DMS53 treated with DMSO at 0.1 percent for 48 hours (cell line): ENCODE measurements around the gene AGBL1.

Source experiments
- DNase-seq: peaks from one replicate; lab custom pipeline; 2025; ENCODE audit not compliant: unreplicated experiment; lab: John Stamatoyannopoulos, UW

AGBL1 gene

GRCh38 chr15:86162641-86163040, 83.0 kb downstream of the AGBL1 start:
- no peak for DNase-seq

GRCh38 chr15:86163816-86164215, 84.1 kb downstream of the AGBL1 start:
- no peak for DNase-seq

DNA sequence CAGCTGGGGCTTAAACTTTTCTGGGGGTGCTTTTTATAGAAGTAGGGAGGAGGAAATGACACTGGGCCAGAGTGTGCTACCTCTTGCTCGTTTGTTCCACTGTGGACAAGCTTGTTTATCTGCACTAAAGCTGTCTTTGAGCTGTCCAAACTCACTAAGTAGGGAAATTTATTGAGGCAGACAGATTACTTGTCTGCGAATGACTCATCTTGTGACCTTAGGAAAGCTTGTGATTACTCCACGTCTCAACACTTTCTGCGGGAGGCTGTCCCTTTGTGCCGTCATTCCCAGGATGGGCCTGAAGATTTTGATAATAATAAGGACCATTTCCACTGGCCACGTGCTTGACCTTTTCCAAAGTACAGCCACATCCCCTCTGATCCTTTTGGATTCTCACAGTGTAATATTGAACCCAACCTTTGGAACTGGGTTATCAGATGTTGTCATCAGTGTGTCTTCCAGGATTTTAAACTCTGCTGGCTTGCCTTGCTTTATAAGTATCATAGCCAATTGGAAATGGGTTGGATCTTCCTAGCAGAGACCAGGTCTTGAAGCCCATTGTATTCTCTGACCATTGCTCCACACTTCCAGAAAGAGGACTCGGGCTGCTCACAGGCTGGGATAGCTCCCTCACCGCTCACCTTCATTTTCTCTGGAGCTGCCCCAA, 84.7 kb downstream of the AGBL1 start:
- DNase-seq, result no peak

DNA sequence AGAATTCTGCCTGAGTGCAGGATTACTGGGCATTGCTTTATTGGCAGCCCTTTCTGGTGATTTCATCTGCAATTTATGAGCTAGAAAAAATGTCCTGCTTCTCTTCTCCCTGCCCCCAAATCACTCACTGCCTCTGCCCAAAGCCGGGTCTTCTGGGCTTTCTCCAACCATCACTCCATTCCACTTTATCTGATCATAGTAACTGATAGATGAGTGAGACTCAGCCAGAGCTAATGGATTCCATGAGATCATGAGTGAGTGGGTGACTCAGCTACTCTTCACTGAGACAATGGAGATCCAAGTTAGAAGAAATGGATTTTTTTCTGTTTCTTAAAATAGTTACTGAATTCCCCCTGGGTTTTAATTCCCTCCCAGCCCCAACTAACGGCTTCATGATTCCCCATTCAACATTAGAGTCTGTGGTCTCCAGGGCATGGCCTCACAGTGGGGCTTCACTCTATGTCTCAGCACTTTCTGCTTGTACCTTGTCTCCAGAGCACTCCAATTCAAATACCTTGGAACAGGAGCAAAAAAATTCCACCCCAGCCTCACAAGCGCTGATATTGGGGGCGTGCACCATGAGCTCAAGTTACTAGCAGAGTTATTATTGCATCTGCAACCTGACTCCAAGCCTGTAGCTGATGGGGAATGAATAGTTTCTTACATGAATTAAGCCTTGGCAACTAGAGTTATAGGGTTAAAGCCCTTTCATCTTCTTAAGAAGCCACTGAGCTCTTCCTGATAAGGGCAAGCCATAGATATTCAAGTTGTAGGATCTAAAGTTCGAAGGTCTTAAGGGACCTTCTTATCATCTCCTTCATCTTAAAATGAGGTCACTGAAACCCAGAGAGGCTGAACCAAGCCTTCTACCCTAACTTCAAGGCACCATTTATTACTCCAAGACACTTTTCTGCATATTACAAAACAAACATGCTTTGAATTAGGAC, 85.9 kb downstream of the AGBL1 start:
- no peak for DNase-seq

GRCh38 chr15:86167841-86168240, 88.2 kb downstream of the AGBL1 start:
- DNase-seq, result no peak

DNA sequence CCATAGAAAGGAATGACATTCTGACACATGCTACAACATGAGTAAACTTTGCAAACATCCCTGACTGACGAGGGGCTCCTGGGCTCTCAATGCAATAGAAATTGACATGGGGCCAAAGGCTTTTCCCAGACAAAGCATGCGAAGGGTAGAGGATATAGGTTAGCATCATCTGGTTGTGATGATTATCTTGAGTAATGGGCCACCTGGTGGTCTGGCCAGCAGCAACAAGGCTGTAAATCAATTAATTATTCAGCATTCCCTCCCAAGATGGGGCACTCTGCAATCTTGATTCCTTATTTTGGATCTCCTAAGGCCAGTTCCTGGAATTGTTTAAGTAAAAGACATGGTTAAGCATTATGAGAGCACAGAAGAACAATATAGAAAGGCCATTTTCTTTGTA, 99.2 kb downstream of the AGBL1 start:
- DNase-seq, result no peak

DNA sequence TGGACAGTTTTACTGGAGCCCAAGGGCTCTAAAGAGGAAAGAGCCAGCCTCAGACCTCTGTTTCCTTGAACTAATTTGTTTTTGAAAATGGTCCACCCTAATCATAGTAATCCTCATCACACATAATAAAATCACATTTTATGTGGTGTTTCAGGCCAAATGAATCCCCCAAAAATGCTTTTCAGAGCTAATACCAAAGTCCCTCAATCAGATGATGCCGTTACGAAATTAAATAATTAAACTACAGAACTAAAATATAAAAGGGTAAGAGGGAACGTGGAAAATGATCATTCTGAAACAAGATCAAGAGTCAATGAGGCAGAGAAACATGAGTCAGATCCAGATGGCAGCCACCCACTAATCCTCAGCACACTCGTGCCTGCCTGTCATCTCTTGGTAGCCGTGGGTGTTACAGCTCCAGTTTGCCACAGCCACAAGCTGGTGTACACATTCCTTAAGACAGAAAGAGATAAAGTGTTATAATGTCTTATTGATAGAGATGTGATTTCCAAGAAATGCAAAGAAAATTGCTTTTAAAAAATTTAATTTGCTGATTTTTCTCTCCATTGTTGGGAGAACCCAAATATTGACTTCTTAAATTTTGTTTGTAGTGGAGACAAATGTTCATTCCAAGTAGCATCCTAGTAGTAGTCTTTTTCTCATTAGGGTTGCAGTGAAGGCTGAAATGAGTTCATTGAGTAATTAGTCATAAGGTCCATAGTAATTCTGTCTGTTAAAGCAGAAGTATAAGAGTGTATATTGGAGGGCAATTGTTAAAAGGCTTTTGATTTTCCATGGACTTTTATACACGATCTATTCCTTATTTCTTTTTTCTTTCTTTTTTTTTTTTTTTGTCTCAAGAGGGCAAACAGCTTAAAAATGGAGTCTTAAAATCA, 104.2 kb downstream of the AGBL1 start:
- no peak for DNase-seq

- no peak for DNase-seq
These were observed 114.2 kb downstream of the AGBL1 start for GRCh38 chr15:86193716-86194380.

GRCh38 chr15:86197770-86198169, 118.1 kb downstream of the AGBL1 start:
- no peak for DNase-seq

GRCh38 chr15:86199467-86200145, 119.9 kb downstream of the AGBL1 start:
- DNase-seq, result no peak

- DNase-seq, result no peak
These were observed 121.8 kb downstream of the AGBL1 start for GRCh38 chr15:86201313-86202008.

- no peak for DNase-seq
These were observed 123.8 kb downstream of the AGBL1 start for GRCh38 chr15:86203462-86203861.

GRCh38 chr15:86205096-86205495, 125.4 kb downstream of the AGBL1 start:
- DNase-seq, result no peak

- no peak for DNase-seq
These were observed 133.7 kb downstream of the AGBL1 start for GRCh38 chr15:86213420-86213819.

DNA sequence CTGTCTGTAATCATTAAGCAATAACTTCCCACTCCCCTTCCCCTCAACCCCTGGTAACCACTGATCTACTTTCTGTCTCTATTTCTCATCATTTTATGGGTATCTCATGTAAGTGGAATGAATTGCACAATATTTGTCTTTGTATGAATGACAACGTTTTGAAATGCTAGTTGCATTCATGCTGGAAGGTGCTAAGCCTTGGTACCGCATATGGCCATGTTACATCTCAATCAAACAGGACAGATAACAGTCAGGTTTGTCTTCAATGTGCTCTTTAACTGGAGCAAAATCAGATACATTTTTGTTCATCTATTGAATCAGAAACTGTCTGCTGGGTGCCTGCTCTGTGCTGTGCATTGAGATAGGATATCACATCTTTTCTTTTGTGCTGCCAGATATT, 134.2 kb downstream of the AGBL1 start:
- DNase-seq, result no peak

GRCh38 chr15:86221119-86221518, 141.4 kb downstream of the AGBL1 start:
- no peak for DNase-seq

GRCh38 chr15:86229306-86229705, 149.6 kb downstream of the AGBL1 start:
- DNase-seq, result no peak

DNA sequence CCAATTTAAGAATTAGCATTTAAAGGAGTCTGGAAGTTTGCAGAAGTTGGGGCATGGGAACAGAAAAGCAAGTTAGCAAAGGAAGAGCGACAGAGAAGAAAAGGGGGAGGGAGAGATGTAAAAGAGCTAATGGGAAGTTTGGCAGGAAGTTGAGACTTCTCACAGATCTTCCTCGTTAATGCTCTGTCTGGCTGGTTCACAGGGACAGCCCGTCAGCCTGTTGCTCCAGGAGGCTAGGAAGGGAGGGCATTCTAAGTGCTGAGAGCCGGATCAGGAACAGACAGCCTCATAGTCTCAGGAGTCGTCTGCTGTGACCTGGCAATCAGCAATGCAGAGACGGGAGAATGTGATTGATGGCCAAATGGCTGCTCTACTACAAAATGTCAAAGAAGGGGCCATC, 150.3 kb downstream of the AGBL1 start:
- DNase-seq, result no peak

GRCh38 chr15:86231864-86232721, 152.4 kb downstream of the AGBL1 start:
- no peak for DNase-seq
